ENCODE data around the gene ADTRP. TPM values are rescaled to one million over a fixed set of nuclear protein-coding genes. Genes with fewer than 3 reads are reported as not detected.

Gene ADTRP
- total RNA-seq, 1 donor from 2014 or later: 1.2 TPM

DNA sequence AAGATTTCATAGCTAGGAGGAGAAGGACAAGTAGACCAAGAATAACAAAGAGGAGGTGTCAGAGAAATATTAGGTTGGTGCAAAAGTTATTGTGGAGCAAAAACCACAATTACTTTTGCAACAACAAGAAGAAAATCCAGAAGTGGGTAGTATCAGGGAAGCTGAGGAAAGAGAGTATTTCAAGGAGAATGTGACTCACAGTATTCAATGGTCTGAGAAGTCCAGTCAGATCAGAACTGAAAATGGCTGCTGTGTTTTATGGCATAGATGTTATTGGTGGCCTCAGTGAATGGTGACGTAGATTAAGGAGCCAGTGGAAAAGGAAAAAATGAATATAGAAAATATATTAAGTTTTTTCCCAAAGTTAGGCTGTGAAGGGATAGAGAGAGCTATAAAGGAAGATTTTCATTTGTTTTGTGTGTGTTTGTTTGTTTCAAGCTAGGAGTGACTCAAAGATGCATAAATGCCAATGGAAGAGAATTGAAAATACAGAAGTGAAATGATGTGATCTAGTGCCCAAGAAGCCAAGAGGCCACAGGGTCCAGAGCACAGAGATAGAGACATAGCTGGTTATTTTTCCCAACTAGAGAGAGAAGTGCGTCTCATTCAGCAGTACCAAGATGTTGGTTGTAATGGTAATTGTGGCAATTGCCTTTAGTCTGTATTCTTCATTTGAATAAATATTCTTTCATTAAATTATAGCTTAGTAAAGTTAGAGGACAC, 112.8 kb downstream of the ADTRP start:
- no peak for DNase-seq (ENCODE audit: low read depth)

Other genes with a start within 250 kb of the ADTRP start
- gene TMEM170B, start 241.1 kb downstream of the ADTRP start, total RNA-seq: 8.5 and 8.7 TPM in 2 replicates
- 6.7 and 10.8 TPM in 2 replicates for gene HIVEP1, start 233.5 kb upstream of the ADTRP start, total RNA-seq